Lower lobe of right lung (tissue), 2 donors: ENCODE measurements around the gene NOL4. TPM values are rescaled to one million over a fixed set of nuclear protein-coding genes. Genes with fewer than 3 reads are reported as not detected.
"Not testable (repeated sequence)": the region's sequence is repeated elsewhere in the genome, so short reads cannot be mapped to it uniquely, and the experiment has no call there.

Experiments used
- ATAC-seq, 2 donors: fragments of 200-7000 bp; cut with Tn5 transposase; one replicate each; pipeline ENCODE4 v1.9.1; 2020 to 2022; ENCODE audit warnings: mild to moderate bottlenecking in 2 of 2, moderate library complexity in 2 of 2
- DNase-seq: peaks from one replicate; pipeline ENCODE4 v3.0.0-alpha.2; 2020
- H3K27ac ChIP-seq: fragments of 200-600 bp; one replicate; pipeline ENCODE4 v1.8.0; 2022
- H3K27me3 ChIP-seq: fragments of 200-600 bp; one replicate; pipeline ENCODE4 v1.8.0; 2022; ENCODE audit warnings: low read depth
- H3K36me3 ChIP-seq: fragments of 200-600 bp; one replicate; pipeline ENCODE4 v1.8.0; 2022; ENCODE audit warnings: mild to moderate bottlenecking
- H3K4me1 ChIP-seq: fragments of 200-600 bp; one replicate; pipeline ENCODE4 v1.8.0; 2022
- H3K4me3 ChIP-seq: fragments of 200-600 bp; one replicate; pipeline ENCODE4 v1.8.0; 2022; ENCODE audit warnings: mild to moderate bottlenecking
- H3K9me3 ChIP-seq: fragments of 200-600 bp; one replicate; pipeline ENCODE4 v1.8.0; 2022
- intact Hi-C: fragments of 100-400 bp; cut with DNase I; formaldehyde crosslinking; loops from one replicate; pipeline ENCODE4 v1.11.0; 2022
- long read RNA-seq: library from polyadenylated mRNA; unstranded; transcript quantifications from one replicate; pipeline ENCODE4 v2.0.0, GENCODE V29; 2021
- total RNA-seq: library from RNA; stranded (reverse); fragmentation: NEBNext Ultra II Directional; extraction: Animal tissue kit (Norgen Biotek cat#: 25700); gene quantifications from one replicate; pipeline ENCODE4 v1.2.1, GENCODE V29; 2021
- TF ChIP-seq, protein P1 (sequence below): fragments of 200-600 bp; IDR thresholded peaks from one replicate; pipeline ENCODE4 v1.8.0; 2022; ENCODE audit warnings: antibody characterized with exemption, mild to moderate bottlenecking
- donor health status: DM: no; HTN: yes; CAD: no; lungs with severe emphysema.

The NOL4 gene, protein sequence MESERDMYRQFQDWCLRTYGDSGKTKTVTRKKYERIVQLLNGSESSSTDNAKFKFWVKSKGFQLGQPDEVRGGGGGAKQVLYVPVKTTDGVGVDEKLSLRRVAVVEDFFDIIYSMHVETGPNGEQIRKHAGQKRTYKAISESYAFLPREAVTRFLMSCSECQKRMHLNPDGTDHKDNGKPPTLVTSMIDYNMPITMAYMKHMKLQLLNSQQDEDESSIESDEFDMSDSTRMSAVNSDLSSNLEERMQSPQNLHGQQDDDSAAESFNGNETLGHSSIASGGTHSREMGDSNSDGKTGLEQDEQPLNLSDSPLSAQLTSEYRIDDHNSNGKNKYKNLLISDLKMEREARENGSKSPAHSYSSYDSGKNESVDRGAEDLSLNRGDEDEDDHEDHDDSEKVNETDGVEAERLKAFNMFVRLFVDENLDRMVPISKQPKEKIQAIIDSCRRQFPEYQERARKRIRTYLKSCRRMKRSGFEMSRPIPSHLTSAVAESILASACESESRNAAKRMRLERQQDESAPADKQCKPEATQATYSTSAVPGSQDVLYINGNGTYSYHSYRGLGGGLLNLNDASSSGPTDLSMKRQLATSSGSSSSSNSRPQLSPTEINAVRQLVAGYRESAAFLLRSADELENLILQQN
- 0.56 TPM for total RNA-seq
- long read RNA-seq, result 0 reads

GRCh38 chr18:34224423-34225217 lies at the start of gene NOL4:
NOL4 (minus strand) TSS chr18:34224913; CDS start chr18:34223253, 1,660 bp downstream.
- peak; percentile 56 for DNase-seq
- peaks cover 25% of the 10 kb centered on the region for H3K4me1 ChIP-seq
- H3K27me3 ChIP-seq, result peaks cover 52% of the 10 kb centered on the region
- peak within 1 kb of the TSS; percentile 40 for H3K4me3 ChIP-seq
- ATAC-seq, result peak; percentile 52 to 71
- no peaks in the 10 kb centered on the region for H3K9me3 ChIP-seq
- H3K36me3 ChIP-seq, result no peaks in the 10 kb centered on the region
- TF ChIP-seq, protein P1, sequence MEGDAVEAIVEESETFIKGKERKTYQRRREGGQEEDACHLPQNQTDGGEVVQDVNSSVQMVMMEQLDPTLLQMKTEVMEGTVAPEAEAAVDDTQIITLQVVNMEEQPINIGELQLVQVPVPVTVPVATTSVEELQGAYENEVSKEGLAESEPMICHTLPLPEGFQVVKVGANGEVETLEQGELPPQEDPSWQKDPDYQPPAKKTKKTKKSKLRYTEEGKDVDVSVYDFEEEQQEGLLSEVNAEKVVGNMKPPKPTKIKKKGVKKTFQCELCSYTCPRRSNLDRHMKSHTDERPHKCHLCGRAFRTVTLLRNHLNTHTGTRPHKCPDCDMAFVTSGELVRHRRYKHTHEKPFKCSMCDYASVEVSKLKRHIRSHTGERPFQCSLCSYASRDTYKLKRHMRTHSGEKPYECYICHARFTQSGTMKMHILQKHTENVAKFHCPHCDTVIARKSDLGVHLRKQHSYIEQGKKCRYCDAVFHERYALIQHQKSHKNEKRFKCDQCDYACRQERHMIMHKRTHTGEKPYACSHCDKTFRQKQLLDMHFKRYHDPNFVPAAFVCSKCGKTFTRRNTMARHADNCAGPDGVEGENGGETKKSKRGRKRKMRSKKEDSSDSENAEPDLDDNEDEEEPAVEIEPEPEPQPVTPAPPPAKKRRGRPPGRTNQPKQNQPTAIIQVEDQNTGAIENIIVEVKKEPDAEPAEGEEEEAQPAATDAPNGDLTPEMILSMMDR, result peak; percentile 13
- intact Hi-C loops, result no loop called here
- no peak within 1 kb of the TSS for H3K27ac ChIP-seq

GRCh38 chr18:34266029-34266428 lies 41.3 kb upstream of the NOL4 start:
- H3K9me3 ChIP-seq, H3K27ac ChIP-seq, H3K27me3 ChIP-seq, H3K36me3 ChIP-seq, H3K4me1 ChIP-seq, ATAC-seq, intact Hi-C loops, DNase-seq, H3K4me3 ChIP-seq: not testable (repeated sequence)

- TF ChIP-seq, protein P1, result no peak
- no peak for DNase-seq
- intact Hi-C loops, result no loop called here
These were observed 37.4 kb upstream of the NOL4 start for GRCh38 chr18:34261865-34262780.

DNA sequence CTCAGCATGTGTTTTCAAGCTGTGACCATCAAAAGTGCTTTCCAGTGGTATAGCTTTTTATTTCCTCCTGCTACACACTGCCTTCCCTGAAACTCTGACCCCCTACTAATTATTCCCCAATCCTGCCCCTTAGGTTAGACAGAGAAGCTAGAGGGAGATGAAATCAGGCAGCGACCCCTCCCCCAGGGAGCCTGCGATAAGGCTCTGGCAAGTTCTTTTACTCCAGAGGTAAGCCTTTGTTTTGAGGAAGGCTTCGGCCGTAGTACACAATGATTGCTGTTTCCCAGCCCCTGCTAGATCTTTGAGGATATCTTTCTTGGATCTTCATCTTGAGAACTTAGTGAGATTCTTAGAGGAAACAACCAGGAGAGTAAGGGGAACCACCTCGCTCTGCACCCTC lies 33.5 kb upstream of the NOL4 start:
- Histone ChIP-seq H3K4me3 (no peak overlapping the region), H3K9me3 (no peaks in the 10 kb centered on the region), H3K4me1 (no peaks in the 10 kb centered on the region), H3K36me3 (no peaks in the 10 kb centered on the region), H3K27ac (no peak overlapping the region), H3K27me3 (no peaks in the 10 kb centered on the region)
- no peak for ATAC-seq
- no peak for DNase-seq
- TF ChIP-seq, protein P1, result no peak
- intact Hi-C loops, result no loop called here

More at GRCh38 chr18:34261865-34262780, 37.4 kb upstream of the NOL4 start:
- Histone ChIP-seq H3K36me3 (no peaks in the 10 kb centered on the region), H3K9me3 (no peaks in the 10 kb centered on the region), H3K4me1 (no peaks in the 10 kb centered on the region), H3K27me3 (no peaks in the 10 kb centered on the region), H3K27ac (no peak overlapping the region), H3K4me3 (no peak overlapping the region)
- ATAC-seq, result no peak

DNA sequence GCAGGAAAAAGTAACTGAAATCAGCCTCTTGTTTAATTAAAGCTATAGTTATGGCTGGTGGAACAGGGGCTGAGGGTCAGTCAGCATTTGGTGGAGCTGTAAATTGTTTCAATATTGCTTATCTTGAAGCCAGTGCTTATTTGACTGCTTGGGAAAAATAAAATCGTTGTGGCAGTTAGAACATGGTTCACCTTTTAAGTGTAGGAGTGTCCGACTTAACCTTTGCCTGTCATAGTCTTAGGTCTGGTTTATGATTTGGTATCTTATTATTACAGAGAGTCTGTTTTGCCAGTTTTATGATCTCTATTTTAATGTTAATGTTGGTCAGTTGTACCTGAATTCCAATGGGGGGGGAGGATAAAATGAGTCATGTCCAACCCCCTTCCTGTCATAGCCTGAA lies 27.2 kb upstream of the NOL4 start:
- ATAC-seq (no peak), DNase-seq (no peak)
- H3K27me3 ChIP-seq, result no peaks in the 10 kb centered on the region
- no peak overlapping the region for H3K27ac ChIP-seq
- H3K4me1 ChIP-seq, result no peaks in the 10 kb centered on the region
- TF ChIP-seq, protein P1, result no peak
- no peaks in the 10 kb centered on the region for H3K36me3 ChIP-seq
- H3K9me3 ChIP-seq, result peaks cover 3% of the 10 kb centered on the region
- H3K4me3 ChIP-seq, result no peak overlapping the region
- intact Hi-C loops, result no loop called here
